Measurements from ENCODE around the gene DRP2.
"Not testable (repeated sequence)": the region's sequence is repeated elsewhere in the genome, so short reads cannot be mapped to it uniquely, and the experiment has no call there.

DRP2 gene

GRCh38 chrX:101265869-101266428 is 46.4 kb downstream of the DRP2 start:
- Histone ChIP-seq H3K27me3 (replicated peaks) (no peaks in the 10 kb centered on the region), H3K4me3 (ENCODE audit: low read depth, low read length) (no peak overlapping the region), H3K27ac (peak overlapping the region; percentile 67), H3K36me3 (replicated peaks) (no peaks in the 10 kb centered on the region)
- DNase-seq, result peak; percentile 75
- TF ChIP-seq CTCF (IDR thresholded peaks at IDR 0.05; ENCODE audit: low read depth, low read length, missing control alignments), result no peak
- in situ Hi-C loops (cut with HindIII; ENCODE audit: low pct_ligation_motif_present, low sequenced_read_pairs), result no loop called here

- no peak for DNase-seq
- TF ChIP-seq CTCF (IDR thresholded peaks at IDR 0.05; ENCODE audit: low read depth, low read length, missing control alignments), result no peak
- no peak overlapping the region for H3K27ac ChIP-seq
- no peak overlapping the region for H3K4me3 ChIP-seq (ENCODE audit: low read depth, low read length)
- in situ Hi-C loops (cut with HindIII; ENCODE audit: low pct_ligation_motif_present, low sequenced_read_pairs), result no loop called here
- H3K27me3 ChIP-seq (replicated peaks), result no peaks in the 10 kb centered on the region
- H3K36me3 ChIP-seq (replicated peaks), result no peaks in the 10 kb centered on the region
Measured at GRCh38 chrX:101274198-101274597, 54.6 kb downstream of the DRP2 start.

GRCh38 chrX:101276238-101276637 is 56.7 kb downstream of the DRP2 start:
- Histone ChIP-seq H3K4me3 (ENCODE audit: low read depth, low read length) (no peak overlapping the region), H3K27me3 (replicated peaks) (no peaks in the 10 kb centered on the region), H3K27ac (no peak overlapping the region), H3K36me3 (replicated peaks) (no peaks in the 10 kb centered on the region)
- in situ Hi-C loops (cut with HindIII; ENCODE audit: low pct_ligation_motif_present, low sequenced_read_pairs), result no loop called here
- DNase-seq, result no peak
- no peak for TF ChIP-seq CTCF (IDR thresholded peaks at IDR 0.05; ENCODE audit: low read depth, low read length, missing control alignments)

- peak; percentile 59 for DNase-seq
- Histone ChIP-seq H3K27ac (no peak overlapping the region), H3K36me3 (replicated peaks) (no peaks in the 10 kb centered on the region), H3K27me3 (replicated peaks) (no peaks in the 10 kb centered on the region), H3K4me3 (ENCODE audit: low read depth, low read length) (no peak overlapping the region)
- in situ Hi-C loops (cut with HindIII; ENCODE audit: low pct_ligation_motif_present, low sequenced_read_pairs), result no loop called here
- TF ChIP-seq CTCF (IDR thresholded peaks at IDR 0.05; ENCODE audit: low read depth, low read length, missing control alignments), result peak; percentile 47
Measured at GRCh38 chrX:101287402-101287801, 67.8 kb downstream of the DRP2 start.

- Histone ChIP-seq H3K27me3 (replicated peaks) (no peaks in the 10 kb centered on the region), H3K4me3 (ENCODE audit: low read depth, low read length) (peak within 1 kb of the TSS; percentile 36), H3K36me3 (replicated peaks) (no peaks in the 10 kb centered on the region), H3K27ac (no peak within 1 kb of the TSS)
- no peak for DNase-seq
- TF ChIP-seq CTCF (IDR thresholded peaks at IDR 0.05; ENCODE audit: low read depth, low read length, missing control alignments), result no peak
- in situ Hi-C loops (cut with HindIII; ENCODE audit: low pct_ligation_motif_present, low sequenced_read_pairs), result no loop called here
Measured at GRCh38 chrX:101290957-101291603, 71.5 kb downstream of the DRP2 start, which contains the start of gene TAF7L. TSS of gene TAF7L (minus strand) at chrX:101291334. CDS start at chrX:101287543, 3,791 bp downstream.

- H3K27me3 ChIP-seq (replicated peaks); in situ Hi-C loops (cut with HindIII; ENCODE audit: low pct_ligation_motif_present, low sequenced_read_pairs); H3K27ac ChIP-seq; H3K4me3 ChIP-seq (ENCODE audit: low read depth, low read length); DNase-seq; H3K36me3 ChIP-seq (replicated peaks): not testable (repeated sequence)
Measured at GRCh38 chrX:101295603-101296002, 76.0 kb downstream of the DRP2 start.

All from brain microvascular endothelial cell (primary cell).